Activated naive CD4-positive, alpha-beta T cell treated with Interleukin-2 at 50 U/mL for 16 hours (primary cell): Measurements from ENCODE around the gene TTLL12.
A peak's percentile ranks its signal among the peaks of the same experiment; 100 is the strongest.

Experiments
- DNase-seq: peaks from one replicate; pipeline ENCODE4 v3.0.0-alpha.2; 2020

The TTLL12 gene

DNA sequence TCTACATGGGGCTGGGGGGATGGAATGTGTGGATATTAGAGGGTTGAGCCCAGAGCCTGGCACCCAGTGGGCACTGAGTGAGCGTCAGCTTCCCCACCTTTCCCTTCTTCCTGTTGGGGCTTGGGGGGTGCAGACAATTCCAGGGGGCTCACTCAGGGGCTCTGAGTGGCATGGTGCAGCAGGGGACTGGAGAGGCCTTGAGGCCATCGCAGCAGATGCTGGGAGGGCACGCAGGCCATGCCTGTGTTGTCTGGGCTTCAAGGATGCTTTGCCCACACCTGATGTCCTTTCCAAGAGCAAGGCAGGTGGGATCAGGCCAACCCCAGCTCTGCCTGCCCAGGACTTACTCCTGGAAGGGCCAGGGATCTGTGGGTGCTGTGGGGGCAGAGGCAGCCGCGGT, 11.2 kb upstream of the TTLL12 start:
- no peak for DNase-seq

DNA sequence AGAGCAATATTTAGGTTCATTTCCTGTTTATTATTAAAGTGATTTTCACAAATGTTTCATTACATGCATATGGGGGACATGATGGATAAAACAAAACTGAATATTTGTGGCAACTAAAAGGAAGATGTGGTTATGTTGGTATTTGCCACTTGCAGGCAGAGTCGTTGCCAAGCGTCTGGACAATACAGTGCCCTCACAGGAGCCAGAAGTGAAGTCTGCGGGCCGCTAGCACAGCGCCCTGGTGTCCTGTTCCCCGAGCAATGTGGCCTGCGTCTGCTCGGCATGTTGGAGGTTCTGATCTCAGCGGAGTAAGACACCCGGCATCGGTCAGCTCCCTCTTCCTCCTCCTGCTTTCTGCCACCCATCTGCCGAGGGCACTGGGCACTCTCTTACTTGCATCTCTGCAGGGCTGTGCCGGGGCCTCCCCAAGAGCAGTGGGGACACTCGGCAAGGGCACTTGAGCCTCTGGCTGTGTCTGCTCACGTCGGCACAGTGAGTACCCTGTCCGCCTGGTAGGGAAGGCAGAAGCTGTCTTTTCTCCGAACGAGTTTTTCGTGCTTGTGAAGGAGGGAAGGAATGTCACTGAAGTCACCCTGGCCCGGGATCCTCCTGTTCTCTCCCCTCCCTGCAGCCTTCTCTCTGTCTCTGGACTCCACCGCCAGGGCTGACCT, 10.5 kb upstream of the TTLL12 start:
- DNase-seq, result no peak

DNA sequence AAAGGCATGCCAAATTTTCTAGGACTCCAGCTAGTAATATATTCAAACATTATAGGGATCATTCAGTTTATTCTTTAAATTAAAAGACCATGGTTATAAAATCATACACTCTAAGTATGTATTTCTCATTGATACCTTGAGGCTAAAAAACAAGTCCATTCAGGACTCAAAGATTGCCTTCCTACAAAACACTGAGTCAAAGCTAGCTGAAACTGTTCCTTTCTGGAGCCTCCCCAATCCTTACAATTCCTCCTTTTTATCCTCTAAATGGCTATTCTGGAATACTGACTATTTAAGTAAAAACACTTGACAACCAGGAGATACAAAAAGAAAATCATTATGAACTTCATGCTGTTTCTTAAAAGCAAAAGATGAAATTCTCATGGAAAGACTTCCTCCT, 4.9 kb upstream of the TTLL12 start:
- DNase-seq, result no peak

DNA sequence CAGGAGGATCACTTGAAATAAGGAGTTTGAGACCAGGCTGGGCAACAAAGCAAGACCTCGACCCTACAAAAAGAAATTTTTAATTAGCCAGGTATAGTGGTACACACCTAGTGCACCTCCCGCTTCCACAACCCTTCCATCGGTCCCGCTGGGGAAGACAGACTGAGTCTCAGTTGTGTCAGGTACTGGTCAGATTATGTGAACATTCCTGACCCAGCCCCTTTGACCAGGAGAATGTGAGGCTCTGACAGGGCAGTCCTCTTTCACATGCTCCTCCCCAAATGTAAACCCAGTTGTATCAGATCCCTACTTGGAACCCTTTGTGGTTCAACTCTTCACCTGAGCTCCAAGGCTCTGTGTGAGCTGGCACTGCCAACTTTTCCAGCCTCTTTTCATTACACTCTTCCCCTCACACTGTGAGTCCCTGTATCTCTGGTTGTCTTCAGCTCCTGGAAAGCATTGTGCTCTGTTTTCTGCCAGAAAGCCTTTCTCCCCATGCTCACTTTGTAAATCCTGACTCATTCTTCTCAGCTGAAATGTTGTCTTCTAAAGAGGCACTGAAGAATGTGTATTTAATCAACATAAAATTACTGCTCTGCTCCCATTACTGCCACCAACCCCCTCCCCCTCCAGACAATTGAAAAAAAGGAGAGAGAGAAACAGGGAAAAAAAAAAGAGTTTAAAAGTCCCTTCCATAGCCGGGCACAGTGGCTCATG, 2.1 kb upstream of the TTLL12 start:
- no peak for DNase-seq

DNA sequence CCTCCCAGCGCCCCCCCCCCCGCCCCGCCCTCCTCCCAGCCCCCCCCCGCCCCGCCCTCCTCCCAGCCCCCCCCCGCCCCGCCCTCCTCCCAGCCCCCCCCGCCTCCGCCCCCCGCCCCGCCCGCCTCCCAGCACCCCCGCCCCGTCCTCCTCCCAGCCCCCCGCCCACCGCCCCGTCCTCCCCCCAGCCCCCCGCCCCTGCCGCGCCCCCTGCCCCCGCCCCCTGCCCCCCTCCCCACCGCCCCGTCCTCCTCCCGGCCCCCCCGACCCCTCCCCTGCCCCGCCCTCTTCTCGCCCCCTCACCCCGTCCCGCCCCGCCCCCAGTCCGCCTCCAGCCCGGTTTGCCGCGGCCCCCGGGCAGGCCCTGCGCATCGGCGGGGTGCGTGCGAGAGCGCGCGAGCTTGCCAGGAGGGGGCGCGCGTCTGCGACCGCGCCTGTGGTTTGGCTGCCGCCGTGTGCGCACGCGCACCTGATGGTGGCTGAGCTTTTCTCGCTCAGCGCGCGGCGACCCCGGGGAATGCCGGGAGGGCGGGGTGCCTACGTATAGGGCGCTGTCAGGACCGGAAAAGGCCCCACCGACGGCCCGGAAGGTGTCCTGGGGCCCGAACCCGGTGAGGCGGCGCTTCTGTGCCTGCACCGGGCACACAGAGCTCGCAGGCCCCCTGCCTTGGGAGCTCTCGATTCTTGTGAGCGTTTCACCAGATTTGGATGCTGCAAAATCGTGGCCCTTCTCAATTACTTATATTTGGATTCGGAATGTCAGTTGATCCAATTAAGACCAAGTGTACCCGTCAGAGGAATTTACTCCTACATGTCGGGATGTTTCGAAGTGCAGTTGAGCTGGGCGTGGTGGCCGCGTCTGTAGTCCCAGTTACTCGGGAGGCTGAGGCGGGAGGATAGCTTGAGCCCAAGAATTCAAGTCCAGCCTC, 501 bp upstream of the TTLL12 start:
- peak; percentile 97 for DNase-seq

DNA sequence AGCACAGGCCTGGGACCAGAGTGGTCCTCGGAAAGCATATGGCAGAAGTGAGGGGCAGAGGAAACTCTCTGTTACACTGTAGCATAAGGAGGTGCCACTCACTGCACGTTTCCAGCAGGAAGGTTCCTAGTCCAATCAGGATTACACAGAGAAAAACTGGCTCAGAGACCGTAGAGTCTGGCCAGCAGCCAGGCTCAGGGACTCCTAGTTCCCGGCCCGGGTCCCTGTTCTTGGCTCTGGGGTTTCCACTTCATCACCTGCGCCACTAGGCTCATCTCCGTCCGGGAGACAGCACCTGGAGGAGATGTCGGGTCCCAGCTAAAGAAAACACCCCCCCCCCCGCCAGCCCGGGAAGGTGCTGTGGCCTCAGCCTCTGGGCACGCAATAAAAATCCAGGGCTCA, 1.1 kb downstream of the TTLL12 start:
- peak; percentile 6 for DNase-seq

DNA sequence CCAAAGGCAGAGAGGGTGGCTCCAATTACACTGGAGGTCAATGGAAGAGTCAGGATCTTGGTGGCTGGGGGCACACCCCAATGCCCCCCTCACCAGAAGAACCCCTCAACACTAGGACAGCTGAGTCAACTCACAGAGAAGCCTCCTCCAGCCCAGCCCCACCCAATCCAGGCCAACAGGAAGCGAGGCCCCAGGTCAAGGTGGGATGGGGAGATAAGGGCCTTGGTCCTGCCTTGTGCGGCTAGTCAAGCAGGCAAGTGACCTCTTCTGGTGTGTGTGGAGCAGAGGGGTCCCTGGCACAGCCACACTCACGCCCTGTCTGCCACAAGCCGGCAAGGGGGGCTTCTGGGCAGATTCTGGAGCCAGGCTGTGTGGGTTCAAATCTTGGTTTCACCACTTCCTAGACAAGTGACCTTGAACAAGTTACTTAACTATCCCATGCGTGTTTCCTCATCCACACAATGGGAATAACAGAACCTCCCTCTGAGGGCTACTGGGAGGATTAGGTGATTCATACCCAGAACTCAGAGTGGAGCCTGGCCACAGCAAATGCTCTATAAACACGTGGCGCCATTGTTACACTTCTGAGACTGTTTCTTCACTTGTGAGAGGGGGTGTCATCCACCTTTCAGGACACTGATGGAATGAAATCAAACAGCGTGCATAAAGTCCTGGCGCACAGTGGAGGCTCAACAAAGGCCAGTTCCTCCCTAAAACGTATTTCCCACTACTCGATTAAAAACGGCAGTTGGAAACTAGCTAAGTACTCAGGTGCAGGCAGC, 3.2 kb downstream of the TTLL12 start:
- DNase-seq, result no peak

DNA sequence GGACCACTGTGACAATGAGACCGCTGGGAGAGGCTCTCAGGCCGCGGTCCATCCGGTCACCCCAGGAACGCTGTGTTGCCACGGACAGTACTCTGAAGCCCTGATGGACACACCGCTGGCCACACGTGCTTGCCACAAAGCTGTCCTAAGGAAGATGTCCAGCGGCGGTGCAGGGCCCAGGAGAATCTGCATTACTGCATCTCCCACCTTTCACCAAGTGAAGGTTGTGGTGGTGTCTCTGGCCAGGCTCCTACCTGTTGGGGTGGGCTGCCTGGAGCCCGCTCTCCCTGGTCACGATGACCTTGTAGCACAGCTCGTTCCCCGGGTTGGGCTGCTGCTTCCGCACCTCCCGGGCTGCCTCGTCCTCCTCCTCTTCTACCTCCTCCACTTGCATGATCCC, 4.2 kb downstream of the TTLL12 start:
- no peak for DNase-seq

DNA sequence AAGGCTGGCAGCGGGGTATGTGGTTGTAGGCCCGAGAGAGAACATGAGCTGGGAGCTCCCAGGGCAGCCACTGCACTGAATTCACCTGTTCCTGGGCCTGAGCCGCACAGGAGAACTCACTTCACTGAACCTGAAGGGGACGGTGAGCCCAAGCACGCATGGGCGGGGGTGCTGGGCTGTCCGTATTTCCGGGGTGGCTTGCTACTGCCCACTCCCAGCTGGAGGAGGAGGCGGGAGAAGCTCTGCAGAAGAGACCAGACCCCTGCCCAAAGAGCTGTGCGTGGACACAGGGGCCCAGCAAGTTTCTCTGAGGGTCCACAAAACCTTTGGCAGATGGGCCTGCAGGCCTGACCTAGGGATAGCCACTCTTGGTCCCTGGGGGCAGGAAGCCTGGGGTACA, 4.8 kb downstream of the TTLL12 start:
- DNase-seq, result no peak

DNA sequence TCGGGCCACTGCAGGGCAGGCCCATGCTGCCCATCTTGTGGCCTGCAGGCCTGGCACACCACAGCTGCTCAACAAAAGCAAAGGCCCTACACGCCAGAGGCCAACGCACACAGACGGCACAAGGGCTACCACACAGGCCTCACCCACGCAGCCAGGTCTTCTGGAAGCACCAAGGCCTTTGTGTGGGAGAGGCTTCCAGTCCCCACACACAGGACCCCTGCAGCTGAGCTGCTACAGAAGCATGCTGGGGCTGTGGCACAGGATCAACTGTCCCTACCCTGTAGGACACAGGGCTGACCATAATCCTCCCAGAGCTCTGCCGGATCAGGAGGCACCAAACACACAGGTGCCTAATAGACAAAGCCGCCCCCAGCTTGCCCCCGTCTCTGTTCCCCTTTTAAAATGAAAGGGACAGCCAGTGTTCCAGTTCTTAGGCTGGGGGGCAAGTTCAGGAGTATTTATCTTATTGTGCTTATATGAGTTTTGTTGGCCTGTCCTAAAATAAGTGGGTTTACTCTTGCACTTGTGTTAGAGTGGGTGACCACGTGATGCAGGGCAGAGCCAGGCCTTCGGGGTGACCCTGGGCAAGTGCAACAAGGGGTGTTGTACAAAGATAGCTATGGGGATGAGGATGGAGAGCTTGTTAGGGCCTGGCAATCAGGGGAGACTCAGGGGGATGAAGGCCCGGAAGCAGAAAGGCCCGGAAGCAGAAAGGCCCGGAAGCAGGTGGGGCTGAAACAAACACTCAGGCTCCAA, 5.4 kb downstream of the TTLL12 start:
- no peak for DNase-seq

DNA sequence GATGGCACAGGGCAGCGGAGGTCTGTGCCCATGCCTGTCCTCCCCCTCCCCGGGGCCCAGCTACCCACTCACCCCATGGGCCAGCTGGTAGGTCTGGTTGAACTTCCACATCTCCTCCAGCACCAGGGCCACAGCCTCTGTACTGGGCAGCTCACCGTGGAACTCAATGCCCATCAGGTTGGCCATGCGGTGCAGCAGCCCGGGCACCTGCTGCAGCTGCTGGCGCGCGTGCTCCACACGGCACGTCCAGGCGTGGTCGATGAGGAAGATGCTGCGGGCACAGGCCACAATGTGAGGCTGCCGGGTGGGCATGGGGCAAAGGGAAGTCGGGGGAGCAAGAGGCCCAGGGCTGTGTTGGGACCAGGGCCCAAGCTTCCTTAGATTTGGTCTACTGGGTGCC, 6.3 kb downstream of the TTLL12 start:
- DNase-seq, result no peak

DNA sequence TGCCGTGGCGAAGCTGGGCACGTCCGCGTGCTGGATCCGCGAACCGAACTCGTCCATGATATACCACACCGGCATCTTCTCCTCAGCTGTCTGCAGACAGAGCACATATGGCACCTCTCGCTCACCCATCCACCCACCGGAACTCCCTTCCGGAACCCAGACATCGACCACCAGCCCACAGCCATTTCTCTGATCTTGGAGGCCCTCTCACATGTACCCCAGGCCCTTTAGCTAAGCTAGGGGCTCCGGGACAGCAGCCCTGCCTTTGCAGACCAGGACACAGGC, 7.1 kb downstream of the TTLL12 start:
- no peak for DNase-seq

DNA sequence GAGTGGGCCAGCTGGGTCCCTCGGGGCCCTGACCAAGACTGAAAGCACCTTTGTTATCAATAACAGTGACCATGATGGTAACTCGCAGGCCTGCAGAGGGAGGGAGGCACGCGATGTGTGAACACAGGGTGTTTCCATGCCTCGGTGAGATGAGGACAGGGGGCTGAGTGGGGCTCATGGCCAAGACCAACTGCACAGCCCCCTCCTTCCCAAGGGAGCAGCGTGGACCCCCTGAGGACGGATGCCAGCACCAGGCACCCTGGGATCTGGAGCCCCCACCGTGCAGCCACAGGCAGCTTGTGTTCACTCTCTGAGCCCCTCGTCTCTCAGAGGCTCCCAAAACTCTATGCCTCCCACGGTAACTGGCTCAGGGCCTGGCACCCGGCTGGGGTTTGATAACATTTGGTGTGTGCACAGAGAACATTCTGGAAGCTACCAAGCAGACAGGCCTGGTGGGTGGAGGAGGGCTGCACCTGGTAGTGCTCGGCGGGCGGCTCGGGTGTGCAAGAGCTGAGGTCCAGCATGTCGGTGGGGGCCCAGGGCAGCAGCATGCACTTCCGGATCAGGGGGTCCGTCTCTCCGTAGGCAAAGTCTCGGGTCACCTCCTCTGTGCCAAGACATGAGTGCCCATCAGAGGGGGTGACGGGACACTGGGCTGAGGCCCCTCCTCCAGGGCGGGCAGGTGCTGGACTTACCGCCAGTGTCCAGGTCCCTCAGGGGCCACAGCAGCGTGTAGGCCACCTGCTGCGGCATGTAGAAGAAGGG, 7.6 kb downstream of the TTLL12 start:
- no peak for DNase-seq

DNA sequence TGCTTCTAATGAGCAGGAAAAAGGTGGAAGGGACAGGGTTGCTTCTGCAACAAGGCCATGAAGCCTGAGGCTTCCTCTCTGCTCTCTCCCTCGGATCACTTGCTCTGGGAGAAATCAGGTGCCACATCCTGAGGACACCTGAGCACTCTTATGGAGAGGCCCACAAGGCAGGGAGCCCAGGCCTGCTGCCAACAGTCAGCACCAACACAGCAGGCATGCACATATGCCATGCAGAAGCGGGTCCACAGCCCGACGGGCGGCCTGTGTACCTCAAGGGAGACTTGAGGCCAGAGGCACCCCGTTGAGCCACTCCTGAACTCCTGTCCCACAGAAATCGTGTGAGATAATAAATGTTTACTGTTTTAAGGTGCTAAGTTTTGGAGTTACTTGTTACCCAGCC, 9.5 kb downstream of the TTLL12 start:
- DNase-seq, result no peak

DNA sequence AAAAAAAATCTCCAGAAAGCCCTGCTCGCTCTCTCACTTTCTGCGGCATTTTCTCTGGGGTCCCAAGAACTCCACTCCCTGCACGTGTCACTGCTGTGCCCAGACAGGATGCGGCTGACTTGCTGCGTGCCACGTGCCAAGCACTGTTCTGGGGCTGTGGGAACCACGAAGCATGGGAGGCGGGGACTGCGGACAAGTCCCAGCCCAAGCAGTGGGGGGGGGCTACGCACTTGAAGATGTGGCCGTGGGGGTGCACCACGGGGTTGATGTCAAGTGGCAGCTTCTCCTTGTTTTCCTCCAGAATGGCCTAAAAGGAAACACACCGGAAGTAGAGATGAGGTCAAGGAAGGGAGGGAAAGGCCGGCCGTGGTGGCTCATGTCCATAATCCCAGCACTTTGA, 10.8 kb downstream of the TTLL12 start:
- DNase-seq, result no peak

DNA sequence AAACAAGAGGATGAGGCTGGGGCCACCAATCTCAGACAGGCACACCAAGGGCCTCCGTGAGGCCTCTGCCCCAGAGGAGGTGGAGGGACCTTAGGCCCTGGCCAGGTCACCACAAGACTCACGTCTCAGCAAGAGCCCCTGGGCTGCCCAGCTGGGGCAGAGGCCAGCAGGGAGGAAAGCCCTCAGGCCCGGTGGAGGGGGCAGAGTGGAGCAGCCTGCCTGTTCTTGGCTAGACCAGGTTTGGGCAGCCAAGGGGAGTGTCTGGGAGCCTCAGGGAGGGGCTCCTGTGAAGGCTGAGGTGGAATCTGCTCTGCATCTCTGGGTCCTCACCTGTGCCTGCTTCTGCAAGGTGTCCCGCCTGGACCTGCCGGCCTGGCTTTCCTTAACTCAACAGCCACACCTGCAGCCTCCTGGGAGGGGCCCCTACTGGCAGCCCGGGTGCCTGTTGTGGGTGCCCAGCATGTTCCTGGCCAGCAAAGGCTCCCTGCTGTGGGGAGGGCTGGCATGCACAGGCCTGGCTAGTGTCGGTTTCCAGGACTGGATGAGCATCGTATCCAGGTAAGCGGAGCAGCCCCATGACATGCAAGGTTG, 11.9 kb downstream of the TTLL12 start:
- DNase-seq, result no peak

DNA sequence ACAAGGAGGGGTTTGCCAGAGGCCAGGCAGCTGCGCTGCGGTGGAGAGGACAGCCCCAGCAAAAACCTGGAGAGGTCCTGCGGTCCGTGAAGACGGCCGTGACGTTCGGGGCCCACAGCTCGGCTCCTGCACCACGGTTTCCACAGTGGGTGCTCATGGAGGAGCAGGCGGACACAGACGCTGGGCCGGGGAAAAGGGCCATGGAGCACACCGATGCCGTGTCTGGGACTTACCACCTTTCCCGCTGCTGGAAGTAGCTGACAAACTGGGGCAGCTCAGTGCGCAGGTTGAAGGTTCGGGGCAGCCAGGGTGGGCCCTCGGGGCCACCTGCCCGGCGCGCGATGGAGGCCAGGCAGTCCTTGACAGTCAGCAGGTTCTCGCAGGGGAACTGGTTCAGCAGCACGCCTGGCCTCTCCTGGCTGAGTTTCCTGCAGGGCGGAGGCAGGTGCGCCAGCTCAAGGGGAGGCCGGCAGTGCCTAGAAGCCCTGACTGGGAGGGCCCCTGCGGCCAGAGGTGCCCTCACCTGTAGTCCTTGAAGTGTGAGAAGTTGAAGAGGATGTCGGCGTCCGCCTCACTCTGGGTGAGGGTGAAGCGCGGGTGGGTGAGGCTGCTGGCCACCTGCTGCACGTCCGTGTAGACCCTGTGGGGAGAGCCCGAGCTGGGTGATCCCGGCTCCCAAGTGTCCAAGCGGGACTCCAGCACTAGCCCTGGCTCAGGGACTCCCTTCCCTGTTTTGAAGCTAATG, 12.8 kb downstream of the TTLL12 start:
- no peak for DNase-seq

DNA sequence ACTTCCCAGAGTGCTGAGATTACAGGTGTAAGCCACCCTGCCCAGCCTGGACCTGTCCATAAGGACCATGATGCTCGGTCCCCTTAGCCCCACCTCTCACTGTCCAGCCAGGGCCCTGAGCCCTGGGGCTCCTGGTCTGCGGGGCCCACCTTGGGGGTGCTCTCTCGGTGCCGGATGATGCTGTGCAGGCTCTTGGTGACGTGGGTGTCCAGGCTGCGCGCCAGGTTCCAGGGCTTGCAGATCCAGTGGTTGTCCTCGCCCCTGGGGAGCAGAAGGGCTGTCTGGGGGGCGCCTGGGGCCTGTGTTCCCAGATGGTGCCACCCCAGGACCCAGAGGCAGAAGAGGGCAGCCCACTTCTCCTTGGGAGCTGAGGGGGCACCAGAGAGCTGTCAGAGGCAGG, 13.4 kb downstream of the TTLL12 start:
- no peak for DNase-seq

DNA sequence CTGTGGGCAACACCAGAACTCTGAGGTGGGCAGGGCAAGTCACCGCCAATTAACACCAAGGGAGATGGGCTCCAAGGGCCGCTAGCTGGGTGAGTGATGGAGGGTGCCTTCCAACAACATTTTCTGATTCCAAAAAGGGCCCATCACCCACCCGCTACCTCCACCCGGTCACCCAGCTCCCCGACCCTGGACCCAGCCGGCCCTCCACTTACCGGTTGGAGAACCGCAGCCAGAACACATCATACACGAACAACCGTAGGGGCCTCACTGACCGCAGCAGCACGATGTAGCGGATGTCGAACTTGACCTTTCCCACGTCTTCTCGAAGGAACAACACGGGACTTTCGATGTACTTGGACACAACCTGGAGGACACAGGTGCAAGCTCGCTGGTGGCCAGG, 14.7 kb downstream of the TTLL12 start:
- no peak for DNase-seq

DNA sequence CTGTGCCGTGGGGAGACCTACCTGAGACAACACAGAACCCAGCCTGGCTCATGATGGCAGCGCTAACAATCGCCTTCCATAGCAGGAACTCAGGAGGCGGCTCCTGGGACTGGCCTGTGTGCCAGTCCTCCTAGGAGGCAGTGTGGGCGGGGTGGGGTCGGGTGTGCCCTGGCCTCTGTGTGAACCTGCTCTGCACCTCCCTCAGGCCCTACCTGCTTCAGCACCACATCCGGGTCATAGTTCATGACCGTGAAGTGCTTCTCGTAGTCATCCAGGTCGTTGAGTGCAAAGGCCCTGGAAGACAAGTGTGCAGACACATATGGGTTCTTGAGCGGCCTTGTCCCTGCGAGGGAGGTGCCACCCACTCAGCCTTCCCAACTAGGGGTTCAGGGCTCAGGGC, 15.3 kb downstream of the TTLL12 start:
- no peak for DNase-seq
